GM18520 (cell line): Measurements from ENCODE around the gene JOSD2.
"Not testable (repeated sequence)": the region's sequence is repeated elsewhere in the genome, so short reads cannot be mapped to it uniquely, and the experiment has no call there.

Source experiments
- ATAC-seq: cut with Tn5 transposase; IDR thresholded peaks from one replicate; pipeline ENCODE4 v1.9.1; 2021; ENCODE audit not compliant: unreplicated experiment

The JOSD2 gene

DNA sequence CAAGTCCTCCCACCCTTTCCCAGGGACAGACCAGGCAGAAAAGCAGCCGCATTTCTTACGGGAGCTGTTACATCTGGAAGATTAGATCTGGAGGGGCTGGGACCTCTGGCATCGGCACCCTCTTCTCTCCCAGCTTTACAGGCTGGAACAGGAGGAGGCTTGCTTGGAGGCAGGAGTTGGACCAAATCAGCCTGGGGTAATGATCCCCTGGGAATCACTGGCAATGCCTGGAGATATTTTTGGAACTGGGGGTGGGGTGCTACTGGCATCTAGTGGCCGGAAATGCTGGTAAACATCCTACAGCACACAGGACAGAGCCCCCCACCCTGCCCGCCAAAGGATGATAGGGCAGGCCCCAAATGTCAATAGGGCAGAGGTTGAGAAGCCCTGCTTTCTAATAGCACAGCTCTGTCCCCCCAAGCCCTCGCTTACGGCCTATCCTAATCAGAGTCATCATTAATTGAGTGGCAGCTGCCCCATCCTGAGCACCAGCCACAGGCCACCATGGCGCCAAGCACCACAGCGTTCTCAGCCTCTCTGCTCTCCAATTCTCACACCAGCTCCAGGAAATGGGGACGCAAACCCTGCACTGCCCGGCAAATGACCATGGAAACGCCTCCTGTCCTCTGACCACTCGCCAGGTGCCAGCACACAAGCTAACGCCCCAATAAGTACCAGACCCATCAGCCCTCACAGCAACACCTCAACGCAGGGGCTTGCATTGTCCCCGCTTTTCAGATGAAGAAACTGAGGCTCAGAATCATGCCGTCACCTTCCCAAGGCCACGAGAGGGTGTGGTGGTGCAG, 36.6 kb upstream of the JOSD2 start:
- no peak for ATAC-seq

DNA sequence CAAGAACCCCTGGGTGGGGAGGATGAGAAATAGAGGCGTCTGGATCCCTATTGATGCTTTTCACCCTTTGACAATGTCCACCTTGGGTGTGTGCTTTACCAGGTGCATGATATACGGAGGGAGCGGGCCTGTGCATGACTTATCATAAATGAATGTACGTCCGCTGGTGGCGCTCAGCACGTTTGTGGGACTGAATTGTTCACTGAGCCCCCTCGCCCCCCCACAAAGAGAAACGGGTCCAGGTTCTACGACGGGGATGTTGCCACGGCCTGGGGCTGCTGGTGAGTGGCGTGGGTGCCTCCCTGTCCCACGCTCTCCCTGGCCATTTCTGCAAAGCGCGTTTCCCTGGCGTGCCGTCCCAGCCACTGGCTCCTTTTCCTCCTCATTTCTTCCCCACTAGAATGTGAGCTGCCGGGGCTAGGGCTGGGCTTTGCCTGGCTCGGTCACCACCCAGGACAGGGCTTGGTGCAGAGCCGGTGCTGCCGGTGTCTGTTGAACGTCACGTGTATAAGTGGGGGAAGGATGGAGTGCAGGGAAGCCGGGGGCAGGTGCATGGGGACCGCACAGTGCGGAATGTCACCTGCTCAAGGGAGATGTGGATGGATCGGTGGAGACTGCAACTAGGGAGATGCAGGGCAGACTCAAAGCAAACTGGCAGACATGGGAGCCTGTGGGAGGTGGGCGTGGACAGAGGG, 35.7 kb upstream of the JOSD2 start:
- ATAC-seq: no peak

DNA sequence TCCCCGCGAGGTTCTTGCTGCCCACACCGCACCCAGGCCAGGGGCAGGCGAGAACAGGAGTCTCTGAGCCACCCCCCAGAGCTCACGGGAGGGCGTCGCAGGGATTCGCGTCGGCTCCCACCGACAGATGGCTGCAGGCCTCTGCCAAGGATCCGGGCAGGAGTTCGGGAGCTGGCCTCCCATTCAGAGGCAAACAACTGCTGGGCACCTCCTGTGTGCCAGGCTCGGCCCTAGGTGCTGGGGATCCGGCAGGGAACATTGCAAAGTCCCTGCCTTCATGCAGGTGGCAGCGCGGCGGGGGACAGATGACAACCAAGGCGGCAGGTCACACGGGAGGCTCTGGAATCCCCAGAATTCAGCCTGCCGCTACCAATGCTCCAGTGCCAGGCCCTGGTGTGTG, 32.0 kb upstream of the JOSD2 start:
- no peak for ATAC-seq

DNA sequence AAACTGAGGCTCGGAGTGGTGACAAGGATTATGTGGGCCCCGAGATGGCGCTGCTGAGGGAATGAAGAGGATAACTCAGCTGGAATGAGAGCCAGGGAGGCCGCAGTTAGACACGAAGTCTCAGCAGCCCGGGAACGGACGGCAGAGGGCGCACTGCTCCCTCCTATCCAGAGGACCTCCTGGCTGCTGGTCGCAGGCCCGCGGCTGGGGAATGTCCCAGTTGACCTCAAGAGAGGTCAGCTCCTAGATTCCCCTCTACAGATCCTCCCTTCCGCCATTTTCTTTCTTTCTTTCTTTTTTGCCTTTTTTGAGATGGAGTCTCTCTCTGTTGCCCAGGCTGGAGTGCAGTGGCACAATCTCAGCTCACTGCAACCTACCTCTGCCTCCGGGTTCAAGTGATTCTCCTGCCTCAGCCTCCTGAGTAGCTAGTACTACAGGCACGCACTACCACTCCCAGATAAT, 26.8 kb upstream of the JOSD2 start:
- no peak for ATAC-seq

DNA sequence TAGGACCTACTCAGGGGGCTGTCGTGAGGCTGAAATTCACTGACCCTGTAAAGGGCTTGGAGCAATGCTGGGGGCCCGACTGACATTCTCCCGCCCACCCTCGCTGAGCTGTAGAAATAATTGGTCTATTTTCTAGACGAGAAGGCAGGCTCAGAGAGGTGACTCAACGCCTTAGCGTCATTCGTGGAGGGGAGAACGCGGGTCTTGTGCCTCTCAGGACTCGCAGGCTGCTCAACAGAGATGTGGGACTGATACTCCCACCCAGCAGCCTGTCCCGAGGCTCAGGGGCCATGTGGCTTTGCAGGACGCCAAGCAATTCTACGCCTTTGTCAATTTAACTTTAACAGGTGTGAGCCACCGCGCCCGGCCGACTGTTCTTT, 26.3 kb upstream of the JOSD2 start:
- ATAC-seq: no peak

DNA sequence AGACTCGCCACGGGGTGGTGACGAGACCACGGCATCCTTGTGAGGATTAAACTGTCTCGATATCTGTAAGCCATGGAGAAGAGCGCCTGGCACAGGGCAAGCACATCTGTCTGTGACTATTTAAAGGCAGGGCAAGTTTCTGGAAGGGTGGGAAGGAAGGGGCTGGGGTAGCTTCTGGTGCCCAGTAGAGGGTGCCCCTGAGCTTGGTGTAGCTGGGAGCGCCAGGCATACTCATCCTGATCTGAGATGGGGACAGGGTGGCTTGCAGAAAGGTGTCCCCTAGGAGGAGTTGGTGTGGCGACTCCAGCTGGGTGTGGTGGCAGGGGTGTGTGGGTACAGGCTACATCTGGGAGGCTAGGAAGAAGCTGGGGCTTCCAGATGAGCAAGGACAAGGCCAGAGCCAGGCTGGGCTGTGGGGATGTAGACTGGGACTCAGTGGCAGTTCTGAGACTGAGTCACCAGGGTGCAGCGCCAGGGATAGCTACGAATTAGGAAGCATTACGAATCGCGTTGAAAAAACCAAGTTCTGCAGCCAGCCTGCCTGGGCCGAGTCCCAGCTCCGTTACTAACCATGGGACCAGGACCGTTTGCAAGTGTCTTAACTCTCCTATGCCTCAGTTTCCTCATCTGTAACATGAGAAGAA, 25.8 kb upstream of the JOSD2 start:
- ATAC-seq: no peak

DNA sequence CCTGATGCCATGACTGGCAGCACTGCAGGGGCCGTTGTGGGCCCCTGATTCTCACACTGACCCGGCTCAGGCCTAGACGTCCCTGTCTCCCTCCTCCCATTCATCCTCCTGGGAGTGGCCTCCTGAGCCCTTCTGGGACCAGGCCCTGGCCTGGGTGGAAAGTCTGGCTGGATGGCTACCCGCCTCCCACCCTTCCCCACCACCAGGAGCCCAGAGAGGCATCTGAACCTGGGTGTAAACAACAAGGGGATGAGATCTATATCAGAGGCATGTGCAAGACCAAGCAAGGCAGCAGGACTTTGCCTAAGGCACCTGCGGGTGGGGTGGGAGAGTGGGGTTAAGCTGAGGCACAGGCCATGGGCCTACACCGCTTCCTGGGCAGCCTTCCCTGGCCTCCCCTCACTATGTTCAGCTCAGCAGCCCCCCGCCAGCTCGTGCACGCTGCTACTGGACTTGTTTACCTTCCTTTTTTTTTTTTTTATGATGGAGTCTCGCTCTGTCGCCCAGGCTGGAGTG, 24.7 kb upstream of the JOSD2 start:
- ATAC-seq: no peak

DNA sequence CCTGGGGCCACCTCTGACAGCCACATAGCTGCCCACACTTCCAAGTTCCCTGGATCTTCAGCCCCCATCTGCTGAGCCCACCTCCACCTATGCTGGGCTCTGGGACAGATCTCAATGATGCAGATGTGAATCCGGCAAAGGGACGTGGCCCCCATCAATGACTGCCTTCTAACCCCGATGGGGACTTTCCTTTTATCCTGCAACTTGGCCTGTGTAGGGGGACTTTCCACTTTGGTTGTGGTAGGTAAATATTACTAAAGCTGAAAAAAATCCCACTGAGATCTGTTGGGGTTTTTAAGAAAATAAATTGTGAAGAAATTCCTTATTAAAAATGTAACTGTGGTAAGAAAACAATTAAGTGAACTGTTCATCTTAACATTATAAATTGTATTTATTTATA, 23.5 kb upstream of the JOSD2 start:
- no peak for ATAC-seq

DNA sequence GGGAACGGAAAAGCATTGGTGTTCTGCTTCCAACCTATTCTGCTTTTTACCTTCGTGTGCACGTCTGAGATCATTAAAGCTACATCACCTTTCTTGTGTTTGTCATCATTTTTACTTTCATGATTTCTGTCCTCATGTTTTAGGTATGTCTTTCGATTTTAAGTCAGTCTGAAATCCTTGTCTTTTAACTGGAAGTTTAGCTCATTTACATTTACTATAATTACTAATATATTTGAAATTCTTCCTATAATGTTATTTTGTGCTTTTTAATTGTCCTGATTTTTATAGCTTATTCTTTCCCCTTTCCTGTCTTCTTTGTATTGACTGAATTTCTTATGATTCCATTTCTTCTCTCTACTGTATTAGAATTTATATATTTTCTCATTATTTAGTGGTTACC, 22.0 kb upstream of the JOSD2 start:
- ATAC-seq: no peak

DNA sequence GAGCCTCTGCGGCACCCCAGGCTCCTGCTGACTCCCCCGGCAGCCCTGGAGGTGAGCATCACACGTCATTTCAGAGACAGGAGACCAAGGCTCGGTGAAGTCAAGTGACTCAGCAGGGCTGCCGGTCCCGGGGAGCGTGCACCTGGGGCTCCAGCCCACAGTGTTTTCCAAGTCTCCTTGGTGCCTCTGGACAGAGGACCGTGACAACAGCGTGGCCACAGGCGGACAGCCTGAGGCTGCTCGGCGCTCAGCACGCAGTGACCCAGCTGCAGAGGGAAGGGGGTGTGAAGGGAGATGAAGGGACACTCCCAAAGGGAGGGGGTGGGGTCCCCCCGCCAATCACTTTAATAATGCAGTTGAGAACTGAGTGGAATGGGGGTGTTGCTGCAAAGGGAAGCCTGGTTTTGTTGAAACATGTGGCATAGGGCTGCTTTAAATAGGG, 20.2 kb upstream of the JOSD2 start:
- ATAC-seq: no peak

DNA sequence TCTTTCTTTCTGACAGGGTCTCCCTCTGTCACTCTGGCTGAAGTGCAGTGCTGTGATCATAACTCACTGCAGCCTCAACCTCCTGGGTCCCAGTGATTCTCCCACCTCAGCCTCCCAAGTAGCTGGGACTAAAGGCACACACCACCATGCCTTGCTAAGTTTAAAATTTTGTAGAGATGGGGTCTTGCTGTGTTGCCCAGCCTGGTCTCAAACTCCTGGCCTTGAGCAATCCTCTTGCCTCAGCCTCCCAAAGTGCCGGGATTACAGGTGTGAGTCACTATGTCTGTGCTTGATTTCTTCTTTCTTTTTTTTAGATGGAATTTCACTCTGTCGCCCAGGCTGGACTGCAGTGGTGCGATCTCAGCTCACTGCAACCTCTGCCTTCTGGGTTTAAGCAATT, 17.1 kb upstream of the JOSD2 start:
- not testable (repeated sequence) for ATAC-seq

DNA sequence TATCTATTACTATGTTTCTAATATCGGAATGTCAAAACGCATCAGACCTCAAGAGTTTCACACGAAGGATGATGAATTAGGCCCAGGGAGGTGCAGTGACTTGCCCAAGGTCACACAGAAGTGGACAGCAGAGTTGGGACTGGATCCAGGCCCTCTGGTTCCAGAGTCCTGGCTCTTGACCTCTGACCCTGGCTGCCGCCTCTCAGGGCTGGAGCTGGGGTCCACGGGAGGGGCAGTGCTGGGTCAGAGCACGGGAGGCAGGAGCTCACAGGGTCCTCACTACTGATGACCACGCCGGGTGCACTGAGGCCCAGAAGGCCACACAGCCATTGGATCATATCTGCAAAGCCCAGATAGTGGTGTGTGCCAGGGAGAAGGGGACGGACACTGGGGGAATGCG, 11.9 kb upstream of the JOSD2 start:
- no peak for ATAC-seq

DNA sequence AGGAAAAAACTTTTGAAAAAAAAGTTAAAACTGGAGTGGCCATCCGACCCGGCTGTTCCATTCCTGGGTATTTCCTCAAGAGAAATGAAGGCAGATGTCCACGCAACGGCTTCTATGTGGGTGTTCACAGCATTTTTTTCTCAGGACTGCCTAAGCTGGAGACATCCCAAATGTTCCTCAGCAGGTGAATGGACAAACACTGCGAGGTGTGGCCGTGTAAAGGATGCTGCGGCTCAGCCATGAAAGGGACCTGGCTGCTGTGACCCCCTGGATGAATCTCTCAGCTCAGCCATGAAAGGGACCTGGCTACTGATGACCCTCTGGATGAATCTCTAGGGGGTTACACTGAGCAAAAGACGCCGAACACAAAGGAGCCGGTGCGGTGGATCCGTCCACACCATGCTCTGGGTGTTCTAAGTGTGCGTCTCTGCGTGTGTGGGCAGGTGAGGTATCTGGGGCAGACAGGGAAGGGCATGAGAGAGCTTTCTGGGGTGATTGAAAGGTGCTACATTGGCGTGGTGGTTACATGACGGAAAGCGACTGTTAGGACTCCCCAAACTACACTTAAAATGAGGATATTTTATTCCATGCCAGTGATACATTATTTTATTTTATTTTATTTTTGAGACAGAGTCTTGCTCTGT, 10.0 kb upstream of the JOSD2 start:
- no peak for ATAC-seq

DNA sequence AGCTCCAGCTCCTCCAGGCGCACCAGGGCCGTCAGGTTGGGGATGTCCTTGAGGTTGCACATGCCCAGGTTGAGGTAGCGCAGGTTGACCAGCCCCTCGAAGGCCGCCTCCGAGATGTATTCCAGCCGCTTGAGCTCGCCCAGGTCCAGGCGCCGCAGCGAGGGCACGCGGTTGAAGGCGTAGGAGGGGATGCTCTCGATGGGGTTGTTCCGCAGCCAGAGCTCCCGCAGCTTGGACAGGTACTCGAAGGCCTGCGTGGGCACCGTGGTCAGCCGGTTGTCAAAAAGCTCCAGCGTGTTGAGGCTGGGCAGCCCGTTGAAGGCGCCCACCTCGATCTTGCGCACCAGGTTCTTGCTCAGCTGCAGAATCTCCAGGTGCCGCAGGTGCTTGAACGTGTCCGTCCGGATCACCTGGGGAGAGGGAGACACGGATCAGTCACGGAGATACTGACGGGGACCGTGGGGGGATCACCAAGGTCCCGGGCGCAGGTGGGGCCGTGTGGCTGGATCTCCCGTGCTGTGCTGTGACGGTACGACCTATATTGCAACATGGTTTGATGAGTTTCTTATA, 8.1 kb upstream of the JOSD2 start:
- ATAC-seq: no peak

DNA sequence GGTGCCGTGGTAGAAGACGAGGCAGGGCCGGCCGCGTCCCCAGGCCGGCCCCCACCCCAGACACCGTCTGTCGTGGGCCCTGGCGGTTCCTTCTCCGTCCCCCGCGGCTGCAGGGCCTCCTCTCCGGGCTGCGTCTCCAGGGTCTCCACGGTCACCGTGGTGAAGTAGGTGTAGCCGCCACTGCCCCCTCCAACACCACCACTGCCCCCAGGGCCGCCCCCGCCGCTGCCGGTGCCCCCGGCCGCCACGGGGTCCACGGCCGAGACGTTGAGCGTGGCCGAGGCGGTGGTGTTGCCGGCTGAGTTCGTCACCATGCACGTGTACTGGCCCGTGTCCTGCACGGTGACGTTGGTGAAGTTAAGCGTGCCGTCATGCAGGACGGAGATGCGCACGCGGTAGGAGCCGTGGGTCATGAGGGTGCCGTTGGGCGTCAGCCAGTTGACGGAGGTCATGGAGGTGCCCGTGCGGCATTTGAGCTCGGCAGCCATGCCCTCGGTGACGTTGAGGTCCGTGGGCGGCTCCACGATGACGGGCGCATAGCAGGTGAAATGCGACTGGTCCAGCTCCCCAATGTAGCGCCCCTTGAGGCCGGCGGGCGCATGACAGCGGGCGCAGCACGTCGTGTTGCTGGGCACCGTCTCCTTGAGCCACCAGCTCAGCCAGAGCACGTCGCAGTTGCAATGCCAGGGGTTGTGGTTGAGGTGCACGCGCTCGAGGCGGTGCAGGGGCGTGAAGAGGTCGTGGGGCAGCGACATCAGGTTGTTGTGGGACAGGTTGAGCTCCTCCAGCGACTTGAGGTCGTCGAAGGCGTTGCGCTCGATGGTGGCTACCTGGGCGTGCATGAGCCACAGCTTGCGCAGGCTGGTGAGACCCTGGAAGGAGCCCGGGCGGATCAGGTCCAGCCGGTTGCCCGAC, 7.4 kb upstream of the JOSD2 start:
- ATAC-seq: no peak

DNA sequence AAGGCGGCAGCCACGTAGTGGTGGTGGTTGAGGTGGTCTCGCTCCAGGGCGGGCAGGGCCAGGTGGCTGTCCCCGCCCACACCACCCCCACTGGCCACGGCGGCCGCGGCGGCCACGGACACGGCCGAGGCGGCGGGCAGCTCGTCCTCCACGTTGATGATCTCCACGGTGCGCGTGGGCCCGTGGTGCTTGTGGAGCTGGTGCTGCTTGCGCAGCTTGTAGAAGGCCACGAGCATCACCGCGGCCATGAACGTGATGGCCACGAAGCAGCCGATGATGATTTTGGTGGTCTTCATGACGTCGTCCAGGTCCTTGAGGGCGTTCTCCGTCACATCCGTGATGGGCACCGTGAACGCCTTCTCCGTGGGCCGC, 6.7 kb upstream of the JOSD2 start:
- ATAC-seq: no peak

DNA sequence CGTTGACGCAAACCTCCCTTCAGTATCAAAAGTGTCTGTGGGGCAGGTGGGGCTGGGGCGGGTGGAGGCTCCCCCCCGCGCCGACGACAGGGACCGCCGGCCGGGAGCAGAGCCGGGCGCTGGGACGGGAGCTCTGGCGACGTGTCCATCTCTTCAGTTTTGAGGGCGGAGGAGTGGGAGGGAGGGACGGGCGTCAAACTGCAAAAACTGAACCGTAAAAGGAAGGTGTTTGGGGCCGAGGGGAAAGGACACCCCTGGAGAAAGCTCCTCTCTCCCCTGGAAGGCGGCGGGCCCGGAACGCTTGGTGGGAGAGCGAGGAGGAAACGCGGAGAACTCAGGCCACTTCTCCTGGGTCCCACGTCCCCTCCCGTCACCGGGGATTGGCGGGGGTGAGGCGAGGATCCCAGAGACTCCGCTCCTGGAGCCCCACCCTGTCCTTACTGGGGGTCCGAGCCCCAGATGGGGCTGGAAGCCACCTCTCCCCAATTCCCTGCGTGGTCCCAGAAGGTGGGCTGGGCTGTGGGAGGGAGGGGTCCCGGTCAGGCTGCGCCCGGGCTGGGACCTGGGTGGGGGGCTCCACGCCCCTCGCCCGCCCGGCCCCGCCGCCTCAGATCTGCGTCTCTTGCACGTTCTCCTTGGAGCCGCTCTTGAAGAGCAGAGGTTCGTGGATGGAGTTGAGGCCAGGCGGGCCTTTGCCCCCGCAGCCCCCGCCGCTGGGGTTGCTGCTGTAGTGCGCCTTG, 6.1 kb upstream of the JOSD2 start:
- no peak for ATAC-seq

DNA sequence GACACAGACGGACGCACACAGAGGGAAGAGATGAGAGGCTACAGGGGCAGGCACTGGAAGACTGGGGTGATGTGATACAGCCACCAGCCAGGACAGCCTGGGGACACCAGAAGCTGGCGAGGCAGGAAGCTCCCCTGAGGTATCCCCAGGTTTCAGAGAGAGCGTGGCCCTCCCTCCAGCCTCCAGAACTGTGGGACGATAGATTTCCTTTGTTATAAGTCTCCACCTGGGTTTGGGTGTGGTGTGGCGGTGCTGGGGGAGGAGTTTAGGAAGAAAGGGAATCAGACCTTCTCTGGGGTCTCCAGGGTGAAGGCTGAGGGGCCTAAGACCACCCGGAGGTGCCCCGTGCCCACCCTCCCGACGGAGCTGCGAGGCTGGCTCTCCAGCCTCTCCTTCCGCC, 5.5 kb upstream of the JOSD2 start:
- no peak for ATAC-seq

DNA sequence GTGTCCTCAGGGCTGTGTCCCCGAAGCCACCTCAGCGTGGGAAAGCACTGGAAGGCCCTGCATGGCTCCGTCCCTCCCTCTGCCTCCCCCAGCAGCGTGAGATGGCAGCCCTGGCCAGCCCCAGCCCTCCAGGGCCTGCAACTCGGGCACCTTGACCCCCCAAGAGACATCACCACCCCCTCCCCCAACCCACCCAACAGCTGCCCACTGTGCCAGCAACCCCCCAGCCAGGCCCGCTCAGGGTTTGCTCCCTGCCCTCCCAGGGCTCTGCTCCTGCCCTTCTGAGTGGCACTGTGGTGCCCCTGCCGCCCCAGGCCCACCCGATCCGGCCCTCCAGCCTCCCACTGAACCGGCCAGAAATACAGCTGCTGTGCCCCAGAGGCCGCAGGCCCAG, 4.2 kb upstream of the JOSD2 start:
- ATAC-seq: no peak
